ENCODE measurements around the gene PRKD1.

Gene PRKD1

DNA sequence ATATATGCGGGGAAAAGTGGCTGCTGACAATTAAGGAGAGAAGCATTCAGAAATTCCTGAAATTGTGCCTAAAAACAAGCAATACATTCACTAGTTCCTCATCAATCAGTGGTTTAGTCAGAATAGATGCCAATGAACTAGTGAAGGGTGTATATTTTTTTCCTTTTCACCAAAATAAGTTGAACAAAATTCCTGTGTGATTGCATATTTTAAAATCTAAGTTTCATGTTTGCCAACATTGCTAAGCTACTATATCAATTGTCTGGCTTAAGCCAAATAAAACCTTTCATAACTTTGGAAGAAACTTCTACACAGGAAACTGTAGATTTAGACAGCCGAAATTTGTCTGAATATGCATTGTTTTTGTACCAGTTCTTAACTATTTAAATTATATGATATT is 8.7 kb downstream of the PRKD1 start:
- no peaks in the 10 kb centered on the region for H4K20me1 ChIP-seq (ENCODE audit: insufficient read depth, low read length, poor library complexity, severe bottlenecking)
- no peaks in the 10 kb centered on the region for H3F3A ChIP-seq (ENCODE audit: low read depth)
- TF ChIP-seq, protein P1, sequence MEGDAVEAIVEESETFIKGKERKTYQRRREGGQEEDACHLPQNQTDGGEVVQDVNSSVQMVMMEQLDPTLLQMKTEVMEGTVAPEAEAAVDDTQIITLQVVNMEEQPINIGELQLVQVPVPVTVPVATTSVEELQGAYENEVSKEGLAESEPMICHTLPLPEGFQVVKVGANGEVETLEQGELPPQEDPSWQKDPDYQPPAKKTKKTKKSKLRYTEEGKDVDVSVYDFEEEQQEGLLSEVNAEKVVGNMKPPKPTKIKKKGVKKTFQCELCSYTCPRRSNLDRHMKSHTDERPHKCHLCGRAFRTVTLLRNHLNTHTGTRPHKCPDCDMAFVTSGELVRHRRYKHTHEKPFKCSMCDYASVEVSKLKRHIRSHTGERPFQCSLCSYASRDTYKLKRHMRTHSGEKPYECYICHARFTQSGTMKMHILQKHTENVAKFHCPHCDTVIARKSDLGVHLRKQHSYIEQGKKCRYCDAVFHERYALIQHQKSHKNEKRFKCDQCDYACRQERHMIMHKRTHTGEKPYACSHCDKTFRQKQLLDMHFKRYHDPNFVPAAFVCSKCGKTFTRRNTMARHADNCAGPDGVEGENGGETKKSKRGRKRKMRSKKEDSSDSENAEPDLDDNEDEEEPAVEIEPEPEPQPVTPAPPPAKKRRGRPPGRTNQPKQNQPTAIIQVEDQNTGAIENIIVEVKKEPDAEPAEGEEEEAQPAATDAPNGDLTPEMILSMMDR (conservative IDR thresholded peaks at IDR 0.05; ENCODE audit: low read length): no peak
- no peak for TF ChIP-seq EZH2phosphoT487 (IDR thresholded peaks at IDR 0.05; ENCODE audit: borderline replicate concordance)
- H3K27me3 ChIP-seq (ENCODE audit: insufficient read depth, low read length, poor library complexity, severe bottlenecking): no peaks in the 10 kb centered on the region
- no peak overlapping the region for H2AFZ ChIP-seq (ENCODE audit: low read length)
- no peaks in the 10 kb centered on the region for H3K4me1 ChIP-seq (ENCODE audit: insufficient read depth, low read length, poor library complexity, severe bottlenecking)
- H3K9me3 ChIP-seq (ENCODE audit: insufficient read depth, low read depth, low read length): no peaks in the 10 kb centered on the region
- H3K9me2 ChIP-seq (replicated peaks; ENCODE audit: low read depth, low read length): no peaks in the 10 kb centered on the region
- no peak overlapping the region for H3K4me3 ChIP-seq (ENCODE audit: low read length, poor library complexity, severe bottlenecking)
- no peak overlapping the region for H3K4me2 ChIP-seq (ENCODE audit: low read depth, low read length, poor library complexity, severe bottlenecking)
- no peaks in the 10 kb centered on the region for H3K79me2 ChIP-seq (ENCODE audit: insufficient read depth, low read length)
- H3K9ac ChIP-seq (ENCODE audit: low read depth, low read length, poor library complexity, severe bottlenecking): no peak overlapping the region
- H3K36me3 ChIP-seq (ENCODE audit: insufficient read depth, low read length): no peaks in the 10 kb centered on the region

DNA sequence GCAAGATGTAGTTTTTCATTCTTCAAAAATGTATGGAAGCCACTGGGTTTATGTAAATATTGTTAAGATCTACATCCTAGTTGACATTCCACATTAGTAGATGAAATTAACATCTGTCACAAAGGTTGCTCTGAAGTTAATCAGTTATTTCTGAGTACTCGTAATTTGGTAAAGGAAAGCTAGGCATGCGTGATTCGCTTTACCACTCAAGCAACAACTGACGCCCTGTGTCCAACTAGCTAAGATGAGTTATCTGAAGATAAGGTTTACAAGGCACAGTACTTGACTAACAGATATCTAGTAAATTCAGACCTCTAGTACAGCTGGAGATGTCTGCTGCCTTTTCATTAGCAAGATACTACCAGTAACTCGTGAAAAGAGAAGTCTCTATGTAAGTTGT is 14.1 kb downstream of the PRKD1 start:
- H3K79me2 ChIP-seq (ENCODE audit: insufficient read depth, low read length): no peaks in the 10 kb centered on the region
- H3K36me3 ChIP-seq (ENCODE audit: insufficient read depth, low read length): no peaks in the 10 kb centered on the region
- H3K4me3 ChIP-seq (ENCODE audit: low read length, poor library complexity, severe bottlenecking): no peak overlapping the region
- TF ChIP-seq, protein P1 (conservative IDR thresholded peaks at IDR 0.05; ENCODE audit: low read length): no peak
- no peak for TF ChIP-seq EZH2phosphoT487 (IDR thresholded peaks at IDR 0.05; ENCODE audit: borderline replicate concordance)
- H3K9me2 ChIP-seq (replicated peaks; ENCODE audit: low read depth, low read length): no peaks in the 10 kb centered on the region
- H3K4me1 ChIP-seq (ENCODE audit: insufficient read depth, low read length, poor library complexity, severe bottlenecking): no peaks in the 10 kb centered on the region
- H3F3A ChIP-seq (ENCODE audit: low read depth): no peaks in the 10 kb centered on the region
- H2AFZ ChIP-seq (ENCODE audit: low read length): no peak overlapping the region
- H3K4me2 ChIP-seq (ENCODE audit: low read depth, low read length, poor library complexity, severe bottlenecking): no peak overlapping the region
- no peaks in the 10 kb centered on the region for H4K20me1 ChIP-seq (ENCODE audit: insufficient read depth, low read length, poor library complexity, severe bottlenecking)
- H3K9ac ChIP-seq (ENCODE audit: low read depth, low read length, poor library complexity, severe bottlenecking): no peak overlapping the region
- no peaks in the 10 kb centered on the region; the same call in 1 of the 2 replicates for H3K9me3 ChIP-seq (ENCODE audit: insufficient read depth, low read depth, low read length)
- no peaks in the 10 kb centered on the region for H3K27me3 ChIP-seq (ENCODE audit: insufficient read depth, low read length, poor library complexity, severe bottlenecking)

DNA sequence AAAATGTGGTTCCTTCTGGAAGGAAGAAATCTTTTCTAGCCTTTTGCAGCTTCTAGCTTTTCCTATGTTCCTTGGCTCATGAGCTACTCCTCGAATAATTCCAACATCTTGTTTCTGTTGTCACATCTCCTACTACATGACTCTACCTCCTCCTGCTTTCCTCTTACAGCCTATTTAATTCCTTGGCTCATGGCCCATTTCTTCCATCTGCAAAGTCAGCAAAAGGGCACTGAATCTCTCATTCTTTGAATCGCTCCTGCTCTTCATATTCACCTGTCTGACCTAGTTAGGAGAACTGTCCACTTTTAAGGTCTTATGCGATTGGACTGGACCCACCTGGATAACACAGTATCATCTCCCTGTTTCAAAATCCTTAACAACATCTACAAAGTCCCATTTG is 15.8 kb downstream of the PRKD1 start:
- TF ChIP-seq, protein P1 (conservative IDR thresholded peaks at IDR 0.05; ENCODE audit: low read length): no peak
- TF ChIP-seq EZH2phosphoT487 (IDR thresholded peaks at IDR 0.05; ENCODE audit: borderline replicate concordance): no peak
- Histone ChIP-seq H3K4me1 (ENCODE audit: insufficient read depth, low read length, poor library complexity, severe bottlenecking) (no peaks in the 10 kb centered on the region), H4K20me1 (ENCODE audit: insufficient read depth, low read length, poor library complexity, severe bottlenecking) (no peaks in the 10 kb centered on the region), H3K79me2 (ENCODE audit: insufficient read depth, low read length) (no peaks in the 10 kb centered on the region), H3K9ac (ENCODE audit: low read depth, low read length, poor library complexity, severe bottlenecking) (no peak overlapping the region), H3K27me3 (ENCODE audit: insufficient read depth, low read length, poor library complexity, severe bottlenecking) (no peaks in the 10 kb centered on the region), H3K36me3 (ENCODE audit: insufficient read depth, low read length) (no peaks in the 10 kb centered on the region), H3K9me3 (ENCODE audit: insufficient read depth, low read depth, low read length) (no peaks in the 10 kb centered on the region; the same call in 1 of the 2 replicates), H3K9me2 (replicated peaks; ENCODE audit: low read depth, low read length) (no peaks in the 10 kb centered on the region), H3K4me3 (ENCODE audit: low read length, poor library complexity, severe bottlenecking) (no peak overlapping the region), H2AFZ (ENCODE audit: low read length) (no peak overlapping the region), H3K4me2 (ENCODE audit: low read depth, low read length, poor library complexity, severe bottlenecking) (no peak overlapping the region), H3F3A (ENCODE audit: low read depth) (no peaks in the 10 kb centered on the region)
